22Rv1 (cell line): ENCODE measurements around the gene NUTM1.

ENCODE experiments used
- ZFX ChIP-seq: fragments of 450-650 bp; IDR thresholded peaks from 2 replicates; pipeline ENCODE4 v1.6.1; 2017; ENCODE audit warnings: antibody characterized with exemption, borderline replicate concordance
- TF ChIP-seq, protein P1 (sequence below): fragments of 450-650 bp; IDR thresholded peaks from 2 replicates; pipeline ENCODE4 v1.5.1; 2017; ENCODE audit warnings: mild to moderate bottlenecking

DNA sequence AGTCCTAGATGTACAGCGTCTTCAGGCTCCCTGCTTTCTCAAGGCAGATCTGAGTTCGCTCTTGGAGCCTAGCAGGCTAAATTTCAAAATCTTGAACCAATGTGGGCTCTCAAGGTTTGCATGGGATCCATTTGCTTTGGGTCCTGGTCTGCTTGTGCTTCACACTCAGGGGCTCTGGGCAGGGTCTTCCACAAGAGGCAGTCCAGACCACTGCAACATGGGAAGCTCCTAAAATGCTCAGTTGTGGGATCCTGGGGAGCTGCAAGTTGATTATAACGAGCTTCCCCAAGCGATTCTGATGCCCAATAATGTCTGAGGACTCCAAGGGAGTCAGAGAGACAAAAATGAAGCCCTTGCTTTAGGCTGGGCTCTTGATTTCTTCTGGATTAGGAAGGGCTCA is 6.7 kb downstream of the NUTM1 start:
- TF ChIP-seq, protein P1, sequence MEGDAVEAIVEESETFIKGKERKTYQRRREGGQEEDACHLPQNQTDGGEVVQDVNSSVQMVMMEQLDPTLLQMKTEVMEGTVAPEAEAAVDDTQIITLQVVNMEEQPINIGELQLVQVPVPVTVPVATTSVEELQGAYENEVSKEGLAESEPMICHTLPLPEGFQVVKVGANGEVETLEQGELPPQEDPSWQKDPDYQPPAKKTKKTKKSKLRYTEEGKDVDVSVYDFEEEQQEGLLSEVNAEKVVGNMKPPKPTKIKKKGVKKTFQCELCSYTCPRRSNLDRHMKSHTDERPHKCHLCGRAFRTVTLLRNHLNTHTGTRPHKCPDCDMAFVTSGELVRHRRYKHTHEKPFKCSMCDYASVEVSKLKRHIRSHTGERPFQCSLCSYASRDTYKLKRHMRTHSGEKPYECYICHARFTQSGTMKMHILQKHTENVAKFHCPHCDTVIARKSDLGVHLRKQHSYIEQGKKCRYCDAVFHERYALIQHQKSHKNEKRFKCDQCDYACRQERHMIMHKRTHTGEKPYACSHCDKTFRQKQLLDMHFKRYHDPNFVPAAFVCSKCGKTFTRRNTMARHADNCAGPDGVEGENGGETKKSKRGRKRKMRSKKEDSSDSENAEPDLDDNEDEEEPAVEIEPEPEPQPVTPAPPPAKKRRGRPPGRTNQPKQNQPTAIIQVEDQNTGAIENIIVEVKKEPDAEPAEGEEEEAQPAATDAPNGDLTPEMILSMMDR, result no peak
- no peak for TF ChIP-seq ZFX
